Liver (tissue), 9 donors: ENCODE measurements around the gene PPM1B. TPM values are rescaled to one million over a fixed set of nuclear protein-coding genes. Genes with fewer than 3 reads are reported as not detected.

Source experiments
- DNase-seq: peaks from one replicate; pipeline ENCODE4 v3.0.0-alpha.2; 2017; ENCODE audit warnings: low spot score
- H3K27ac ChIP-seq, 2 donors: one replicate each; pipeline ENCODE4 v1.7.0; 2013; ENCODE audit warnings: inconsistent platforms in 2 of 2, low read length in 2 of 2, control low read depth in 1 of 2, low read depth in 1 of 2, mild to moderate bottlenecking in 1 of 2
- H3K27me3 ChIP-seq, 4 donors: one replicate each; pipeline versions ENCODE4 v1.6.1 to v1.7.0; 2013; ENCODE audit warnings: low read length in 3 of 4, inconsistent platforms in 1 of 4, mild to moderate bottlenecking in 1 of 4, moderate library complexity in 1 of 4; ENCODE audit not compliant: control insufficient read depth in 4 of 4, insufficient read depth in 4 of 4
- H3K36me3 ChIP-seq, 4 donors: one replicate each; pipeline versions ENCODE4 v1.6.1 to v1.7.0; 2013; ENCODE audit warnings: low read length in 3 of 4, mild to moderate bottlenecking in 3 of 4, low read depth in 1 of 4, moderate library complexity in 1 of 4; ENCODE audit not compliant: control insufficient read depth in 4 of 4, insufficient read depth in 3 of 4
- H3K4me1 ChIP-seq, 4 donors: one replicate each; pipeline versions ENCODE4 v1.6.1 to v1.7.0; 2013; ENCODE audit warnings: low read length in 3 of 4, mild to moderate bottlenecking in 3 of 4, moderate library complexity in 1 of 4; ENCODE audit not compliant: control insufficient read depth in 4 of 4, insufficient read depth in 4 of 4
- H3K4me3 ChIP-seq, 3 donors: one replicate each; pipeline versions ENCODE4 v1.6.1 to v1.7.0; 2013; ENCODE audit warnings: low read length in 3 of 3, control low read depth in 1 of 3, low read depth in 1 of 3, mild to moderate bottlenecking in 1 of 3
- H3K9ac ChIP-seq, 2 donors: one replicate each; pipeline ENCODE4 v1.7.0; 2013; ENCODE audit warnings: low read length in 2 of 2, mild to moderate bottlenecking in 2 of 2, moderate library complexity in 2 of 2, control low read depth in 1 of 2, low read depth in 1 of 2
- H3K9me3 ChIP-seq, 4 donors: one replicate each; pipeline versions ENCODE4 v1.6.1 to v1.7.0; 2013; ENCODE audit warnings: low read length in 3 of 4; ENCODE audit not compliant: control insufficient read depth in 4 of 4
- EGR1 ChIP-seq, 2 donors: IDR thresholded peaks; 2 replicates each; pipeline ENCODE4 v1.6.1; 2016 to 2018; ENCODE audit warnings: antibody characterized with exemption in 2 of 2, low read depth in 2 of 2
- FOXA2 ChIP-seq: IDR thresholded peaks from 2 replicates; pipeline ENCODE4 v1.6.1; 2016; ENCODE audit warnings: antibody characterized with exemption
- HNF4A ChIP-seq, 2 donors: conservative IDR thresholded peaks; 2 replicates each; pipeline ENCODE4 v1.6.1; 2016; ENCODE audit warnings: antibody characterized with exemption in 2 of 2, mild to moderate bottlenecking in 2 of 2
- JUND ChIP-seq, 2 donors: IDR thresholded peaks; 2 replicates each; pipeline ENCODE4 v1.6.1; 2016; ENCODE audit warnings: antibody characterized with exemption in 2 of 2
- MAX ChIP-seq: IDR thresholded peaks from 2 replicates; pipeline ENCODE4 v1.6.1; 2016; ENCODE audit warnings: antibody characterized with exemption
- NR2F2 ChIP-seq: IDR thresholded peaks from 2 replicates; pipeline ENCODE4 v1.6.1; 2016; ENCODE audit warnings: antibody characterized with exemption
- SP1 ChIP-seq: IDR thresholded peaks from 2 replicates; pipeline ENCODE4 v1.6.1; 2018; ENCODE audit warnings: antibody characterized with exemption, mild to moderate bottlenecking
- TAF1 ChIP-seq: conservative IDR thresholded peaks from 2 replicates; pipeline ENCODE4 v1.6.1; 2016; ENCODE audit warnings: antibody characterized with exemption, mild to moderate bottlenecking
- YY1 ChIP-seq: IDR thresholded peaks from 2 replicates; pipeline ENCODE4 v1.6.1; 2016; ENCODE audit warnings: antibody characterized with exemption, mild to moderate bottlenecking
- ZBTB33 ChIP-seq: IDR thresholded peaks from 2 replicates; pipeline ENCODE4 v1.6.1; 2016; ENCODE audit warnings: antibody characterized with exemption
- WGBS: extraction: QIAGEN DNeasy Blood & Tissue Kit; methylation state at CpG from one replicate; pipeline ENCODE4 v1.1.7; 2013; 5-methylcytosine and 5-hydroxymethylcytosine counted together
- polyA plus RNA-seq, 2 donors: library from polyadenylated mRNA; stranded (reverse) in 1 of 2; unstranded in 1 of 2; fragments of 200-250 nt in 1 of 2; fragments of >200 nt in 1 of 2; fragmentation: Nextera tagmentation in 1 of 2; extraction: Ambion mirVana in 1 of 2; gene quantifications; one replicate each; pipeline versions ENCODE4 v1.2.1 to v1.2.3, GENCODE V29; 2013 to 2015
- total RNA-seq, 2 donors: library from RNA; depleted of rRNA; stranded (reverse); fragments of >200 nt; gene quantifications; one replicate each; pipeline ENCODE4 v1.2.3, GENCODE V29; 2014
- TF ChIP-seq, protein P1 (sequence below): fragments of 150-350 bp; IDR thresholded peaks from 2 replicates; pipeline ENCODE4 v1.5.1; 2017; ENCODE audit warnings: improper control_type of control experiment, low read depth, low read length; ENCODE audit not compliant: missing input control
- donor health status: healthy.
- donor health status: healthy.
- donor health status: healthy.
- donor health status: healthy.
- donor health status: healthy.

Gene PPM1B
- total and polyA plus RNA-seq, 4 donors, result 13.5 to 38.5 (median 30.8) TPM

DNA sequence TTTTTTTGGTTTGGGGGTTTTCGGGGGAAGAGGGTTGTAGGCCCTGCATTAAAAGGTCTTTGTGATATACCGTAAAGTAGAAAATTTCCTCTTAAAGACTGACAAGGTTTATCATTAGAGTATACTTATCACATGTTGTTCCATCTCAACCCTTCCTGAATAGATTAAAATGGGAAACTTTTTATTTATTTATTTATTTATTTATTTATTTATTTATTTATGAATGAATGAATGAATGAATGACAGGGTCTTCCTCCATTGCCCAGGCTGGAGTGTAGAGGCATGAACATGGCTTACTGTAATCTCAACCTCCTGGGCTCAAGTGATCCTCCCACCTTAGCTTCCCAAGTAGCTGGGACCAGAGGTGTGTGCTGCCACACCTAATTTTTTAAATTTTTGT is 58.1 kb downstream of the PPM1B start (continued):
- TF ChIP-seq EGR1 (IDR thresholded peaks at IDR 0.05; ENCODE audit: low read depth in 2 of 2) (no peak), YY1 (no peak), FOXA2 (no peak), TAF1 (no peak)
- TF ChIP-seq, protein P1, sequence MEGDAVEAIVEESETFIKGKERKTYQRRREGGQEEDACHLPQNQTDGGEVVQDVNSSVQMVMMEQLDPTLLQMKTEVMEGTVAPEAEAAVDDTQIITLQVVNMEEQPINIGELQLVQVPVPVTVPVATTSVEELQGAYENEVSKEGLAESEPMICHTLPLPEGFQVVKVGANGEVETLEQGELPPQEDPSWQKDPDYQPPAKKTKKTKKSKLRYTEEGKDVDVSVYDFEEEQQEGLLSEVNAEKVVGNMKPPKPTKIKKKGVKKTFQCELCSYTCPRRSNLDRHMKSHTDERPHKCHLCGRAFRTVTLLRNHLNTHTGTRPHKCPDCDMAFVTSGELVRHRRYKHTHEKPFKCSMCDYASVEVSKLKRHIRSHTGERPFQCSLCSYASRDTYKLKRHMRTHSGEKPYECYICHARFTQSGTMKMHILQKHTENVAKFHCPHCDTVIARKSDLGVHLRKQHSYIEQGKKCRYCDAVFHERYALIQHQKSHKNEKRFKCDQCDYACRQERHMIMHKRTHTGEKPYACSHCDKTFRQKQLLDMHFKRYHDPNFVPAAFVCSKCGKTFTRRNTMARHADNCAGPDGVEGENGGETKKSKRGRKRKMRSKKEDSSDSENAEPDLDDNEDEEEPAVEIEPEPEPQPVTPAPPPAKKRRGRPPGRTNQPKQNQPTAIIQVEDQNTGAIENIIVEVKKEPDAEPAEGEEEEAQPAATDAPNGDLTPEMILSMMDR, result no peak

- WGBS, result 94% methylated on average over 3 of the region's 3 CpGs
- no peak for DNase-seq
- Histone ChIP-seq H3K9me3 (no peaks in the 10 kb centered on the region), H3K36me3 (peaks cover 0 to 2% (median 0%) of the 10 kb centered on the region in 4 donors), H3K4me1 (no peaks in the 10 kb centered on the region), H3K27ac (no peak overlapping the region), H3K4me3 (no peak overlapping the region), H3K27me3 (no peaks in the 10 kb centered on the region), H3K9ac (no peak overlapping the region)
- TF ChIP-seq JUND (IDR thresholded peaks at IDR 0.05), result no peak
- TF ChIP-seq NR2F2, result no peak
- TF ChIP-seq ZBTB33, result no peak
- no peak for TF ChIP-seq MAX
- no peak for TF ChIP-seq TAF1
Observed at GRCh38 chr2:44230378-44230777, 61.7 kb downstream of the PPM1B start.

GRCh38 chr2:44233450-44234128 is 64.9 kb downstream of the PPM1B start:
- no peak overlapping the region for H3K27ac ChIP-seq
- H3K27me3 ChIP-seq, result no peaks in the 10 kb centered on the region
- TF ChIP-seq JUND (IDR thresholded peaks at IDR 0.05), result peak in 1 of 2 donors; percentile 12
- no peak for TF ChIP-seq HNF4A (conservative IDR thresholded peaks at IDR 0.05)
- 71% methylated on average over 2 of the region's 2 CpGs for WGBS
- no peak for DNase-seq
- no peak overlapping the region for H3K4me3 ChIP-seq
- H3K4me1 ChIP-seq, result no peaks in the 10 kb centered on the region
- H3K9me3 ChIP-seq, result no peaks in the 10 kb centered on the region
- H3K9ac ChIP-seq, result no peak overlapping the region
- no peaks in the 10 kb centered on the region for H3K36me3 ChIP-seq

GRCh38 chr2:44237221-44237620 is 68.5 kb downstream of the PPM1B start:
- Histone ChIP-seq H3K9me3 (no peaks in the 10 kb centered on the region), H3K27me3 (no peaks in the 10 kb centered on the region), H3K27ac (no peak overlapping the region), H3K4me3 (no peak overlapping the region), H3K36me3 (no peaks in the 10 kb centered on the region), H3K9ac (no peak overlapping the region), H3K4me1 (no peaks in the 10 kb centered on the region)
- TF ChIP-seq JUND (IDR thresholded peaks at IDR 0.05) (no peak), SP1 (peak; percentile 8)
- DNase-seq, result no peak
- WGBS, result 69% methylated on average over 2 of the region's 2 CpGs
